ENCODE measurements around the gene MPZL3.
"Not testable (repeated sequence)": the region's sequence is repeated elsewhere in the genome, so short reads cannot be mapped to it uniquely, and the experiment has no call there.

The MPZL3 gene

DNA sequence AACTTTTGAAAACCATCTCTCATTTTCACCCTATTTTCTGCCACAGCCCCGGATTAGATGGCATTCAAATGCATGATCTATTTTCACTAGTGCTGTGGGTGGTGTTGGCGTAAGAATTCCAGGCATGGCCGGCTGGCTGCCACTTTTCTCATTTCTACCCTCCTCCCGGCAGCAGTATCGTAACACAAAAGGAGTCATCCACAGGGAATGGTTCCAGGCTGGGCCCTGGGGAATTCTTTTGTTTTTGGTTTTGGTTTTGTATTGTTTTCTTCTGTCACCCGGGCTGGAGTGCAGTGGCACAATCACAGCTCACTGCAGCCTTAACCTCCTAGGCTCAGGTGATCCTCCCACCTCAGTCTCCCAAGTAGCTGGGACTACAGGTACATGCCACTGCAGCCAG is 41.2 kb downstream of the MPZL3 start:
- DNase-seq = no peak

DNA sequence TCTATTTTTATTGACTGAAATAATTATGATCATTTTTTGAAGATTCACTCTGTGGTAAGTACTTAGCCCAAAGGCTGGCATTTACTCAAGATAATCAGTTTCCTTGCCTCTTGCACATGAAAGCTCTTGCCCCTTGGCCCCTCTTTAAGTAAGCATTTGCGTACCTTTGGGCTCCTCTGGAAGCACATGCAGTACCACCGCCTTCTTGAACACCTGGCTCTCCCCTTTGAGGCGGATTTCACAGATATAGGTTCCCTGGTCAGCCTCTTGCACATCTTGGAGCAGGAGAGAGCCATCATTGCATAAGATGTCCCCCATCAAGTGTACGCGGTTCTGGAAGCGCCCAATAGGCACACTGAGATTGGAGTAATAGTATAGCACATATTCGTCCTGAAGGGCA is 41.8 kb downstream of the MPZL3 start:
- no peak for DNase-seq

DNA sequence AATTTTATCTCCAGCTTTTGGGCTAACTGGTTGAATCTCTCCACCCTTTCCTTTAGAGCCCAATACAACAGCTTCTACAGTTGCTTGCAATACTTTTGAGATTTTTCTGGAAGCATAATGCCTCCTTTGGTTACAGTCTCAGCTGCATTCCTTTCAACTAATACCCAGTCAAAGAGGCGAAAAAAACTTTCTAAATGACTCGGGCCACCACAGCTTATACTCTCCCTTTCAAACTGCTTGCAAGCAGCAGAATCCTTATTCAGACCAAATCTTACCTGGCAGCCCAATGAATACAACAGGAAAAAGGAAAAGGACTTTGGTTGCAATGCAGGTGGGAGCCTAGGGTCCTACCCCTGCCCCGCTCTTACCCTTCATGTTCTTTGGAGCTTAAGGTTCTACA is 43.1 kb downstream of the MPZL3 start:
- no peak for DNase-seq

DNA sequence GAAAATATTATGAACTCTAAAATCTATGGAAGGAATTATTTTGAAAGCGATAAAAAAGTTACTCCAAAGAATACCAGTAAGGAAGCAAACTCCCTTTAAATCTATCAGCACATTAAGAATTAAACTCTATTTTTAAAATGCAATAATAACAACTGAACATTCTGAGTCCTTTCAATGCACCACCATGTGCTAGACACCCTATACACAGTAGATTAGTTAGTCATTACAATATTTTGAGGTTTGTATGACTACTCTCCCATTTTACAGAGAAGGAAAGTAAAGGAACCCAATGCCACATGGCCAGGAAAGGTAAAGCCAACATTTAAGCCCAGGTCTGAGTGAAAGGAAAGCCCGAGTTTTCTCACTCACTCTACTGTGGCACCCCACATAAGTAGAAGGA is 45.1 kb downstream of the MPZL3 start:
- no peak for DNase-seq

DNA sequence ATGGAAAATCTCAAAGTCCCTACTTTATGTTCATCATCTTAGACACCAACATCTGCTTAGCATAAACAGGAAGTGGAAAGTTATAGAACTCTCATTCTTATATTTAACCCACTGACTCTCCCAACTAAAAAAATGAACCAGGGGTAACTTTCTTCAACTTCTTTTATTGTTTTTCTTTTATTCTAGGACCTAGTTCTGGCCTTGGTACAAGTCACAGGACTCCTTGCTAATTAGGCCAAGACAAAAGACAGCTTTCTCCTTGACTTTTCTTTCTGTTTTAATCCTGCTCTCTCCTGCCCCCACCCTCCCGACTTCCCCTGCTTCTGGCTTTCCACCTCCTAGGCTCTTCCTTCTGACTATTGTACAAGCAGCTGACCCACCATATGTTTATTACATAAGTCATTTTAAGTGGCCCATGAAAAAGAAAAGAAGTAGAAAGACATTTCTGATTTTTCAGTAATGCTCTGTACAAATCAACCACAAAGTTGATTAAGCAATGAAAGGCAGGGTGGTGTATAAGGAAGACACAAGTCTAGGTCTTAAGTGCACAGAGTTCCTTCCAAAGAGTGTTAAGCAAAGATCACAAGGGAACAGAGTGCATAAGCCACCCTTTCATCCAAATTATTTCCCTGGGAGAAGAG is 45.7 kb downstream of the MPZL3 start:
- DNase-seq = no peak

DNA sequence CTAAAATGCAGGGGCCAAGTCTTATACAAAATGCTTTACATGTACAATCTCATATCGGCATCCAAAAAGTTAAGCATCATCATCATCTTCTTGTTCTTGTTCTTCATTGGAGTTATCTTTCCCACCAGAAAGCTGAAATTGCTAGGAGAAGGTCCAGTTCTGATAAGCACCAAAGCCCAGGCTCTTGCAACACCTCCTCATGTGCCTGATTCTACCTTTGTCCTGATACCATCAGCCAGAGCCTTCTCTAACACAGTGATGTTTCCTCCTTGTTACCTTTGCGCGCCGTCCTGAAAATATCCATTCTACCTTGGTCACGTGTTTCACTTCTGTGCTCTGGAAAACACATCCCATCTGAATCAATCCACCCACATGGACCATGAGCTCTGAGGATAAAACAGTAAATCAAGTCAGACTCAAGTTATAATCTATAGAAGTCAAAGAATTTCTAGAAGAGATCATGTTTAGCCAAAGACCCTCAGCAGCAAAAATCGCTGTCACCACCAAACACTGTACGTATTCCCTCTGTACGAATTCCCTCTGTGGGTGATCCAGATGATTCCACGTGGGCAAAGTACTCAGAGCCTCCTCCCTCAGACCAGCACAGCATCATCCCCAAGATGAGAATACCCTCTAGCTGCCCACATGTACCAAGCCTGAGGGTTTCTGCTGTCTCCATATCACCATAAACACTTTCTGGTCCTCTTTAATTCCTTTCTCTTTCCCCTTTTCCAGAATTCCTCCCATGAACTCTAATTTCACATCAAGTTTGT is 46.4 kb downstream of the MPZL3 start:
- no peak for DNase-seq

DNA sequence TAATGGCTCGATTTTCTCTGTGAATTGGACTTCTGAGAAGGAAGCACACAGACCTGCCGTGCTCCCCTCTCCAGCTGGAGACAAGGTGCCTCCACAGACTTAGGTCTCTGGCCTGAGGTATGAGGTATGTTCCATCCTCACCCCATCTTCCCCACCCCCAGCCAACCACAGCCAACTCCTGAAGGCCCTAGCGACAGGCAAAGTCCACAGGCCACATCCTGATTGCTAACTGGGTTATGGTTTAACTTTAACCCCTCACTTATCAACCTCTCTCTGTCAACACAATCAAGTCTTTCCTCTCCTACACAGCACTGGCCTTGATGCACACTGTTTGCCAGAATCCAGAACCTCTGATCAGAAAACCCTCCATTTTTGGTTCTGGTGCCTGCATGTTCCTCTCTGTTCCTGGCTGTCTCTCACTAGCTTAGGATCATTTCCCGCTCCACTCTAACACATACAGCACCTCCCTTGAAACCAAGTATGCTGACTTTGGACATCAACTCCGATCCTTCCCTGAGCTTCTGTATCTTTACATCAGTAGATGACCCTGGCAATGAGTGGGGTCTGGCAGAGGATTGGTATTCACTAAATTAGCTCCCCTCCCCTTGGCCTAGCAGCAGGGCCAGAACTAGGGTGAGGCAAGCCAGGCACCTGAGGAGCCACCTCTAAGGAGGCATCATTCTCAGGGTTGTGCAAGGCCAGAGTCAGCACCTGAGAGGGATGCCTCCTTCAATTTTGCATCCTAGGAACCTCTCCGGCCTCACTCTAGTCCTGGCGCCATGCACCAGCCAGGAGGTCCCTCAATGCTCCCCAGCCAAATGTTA is 49.4 kb downstream of the MPZL3 start:
- no peak for DNase-seq

DNA sequence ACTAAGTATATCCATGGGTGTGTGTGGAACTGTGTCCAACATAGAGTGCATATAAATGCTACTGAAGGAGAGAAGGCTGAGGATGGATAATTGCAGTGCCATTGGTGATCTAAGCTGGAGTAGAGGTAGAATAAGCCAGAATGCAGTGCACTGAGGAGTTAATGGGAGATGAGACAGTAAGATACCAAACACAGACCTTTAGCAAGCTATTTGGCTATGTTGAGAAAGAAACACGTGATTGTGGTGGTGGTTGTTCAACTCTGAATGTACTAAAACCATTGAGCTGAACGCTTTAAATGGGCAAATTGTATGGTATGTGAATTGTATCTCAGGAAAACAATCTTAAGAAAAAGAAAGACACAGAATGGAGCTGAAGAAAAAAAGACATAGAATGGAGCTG is 50.2 kb downstream of the MPZL3 start:
- no peak for DNase-seq

DNA sequence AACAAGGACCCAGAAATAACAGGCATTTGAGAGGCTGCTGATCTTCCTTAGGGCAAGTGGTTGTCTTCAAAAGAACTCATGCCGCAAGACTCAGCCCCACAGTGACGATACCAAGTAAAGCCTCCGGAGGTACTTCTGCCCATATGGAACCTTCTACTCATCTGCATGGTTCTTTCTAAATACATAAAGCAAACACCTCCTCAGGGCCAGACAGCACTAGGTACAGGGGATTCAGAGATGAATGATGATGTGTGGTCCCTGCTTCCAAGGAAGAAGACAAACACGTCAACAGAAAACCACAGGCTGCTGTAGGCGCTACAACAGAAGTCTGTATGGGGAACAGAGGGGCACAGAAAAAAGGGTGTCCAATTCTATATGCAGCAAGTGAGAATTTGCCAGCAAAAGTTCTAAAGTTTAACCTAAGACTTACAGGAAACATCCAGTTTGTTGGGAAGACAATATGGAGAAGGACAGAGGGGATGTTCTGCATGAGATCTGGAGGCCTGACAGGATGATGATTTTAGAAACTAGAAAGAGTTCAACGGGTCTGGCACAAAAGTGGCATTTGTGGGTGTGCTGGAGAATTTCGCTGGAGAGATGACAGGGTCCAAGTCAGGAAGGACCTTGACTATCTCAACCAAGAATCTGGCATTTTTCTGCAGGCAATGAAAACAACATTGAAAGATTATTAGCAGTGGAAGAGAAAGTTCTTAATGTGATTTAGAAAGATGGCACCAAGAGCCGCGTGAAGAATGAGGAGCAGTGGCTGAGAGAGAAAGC is 51.1 kb downstream of the MPZL3 start:
- no peak for DNase-seq

DNA sequence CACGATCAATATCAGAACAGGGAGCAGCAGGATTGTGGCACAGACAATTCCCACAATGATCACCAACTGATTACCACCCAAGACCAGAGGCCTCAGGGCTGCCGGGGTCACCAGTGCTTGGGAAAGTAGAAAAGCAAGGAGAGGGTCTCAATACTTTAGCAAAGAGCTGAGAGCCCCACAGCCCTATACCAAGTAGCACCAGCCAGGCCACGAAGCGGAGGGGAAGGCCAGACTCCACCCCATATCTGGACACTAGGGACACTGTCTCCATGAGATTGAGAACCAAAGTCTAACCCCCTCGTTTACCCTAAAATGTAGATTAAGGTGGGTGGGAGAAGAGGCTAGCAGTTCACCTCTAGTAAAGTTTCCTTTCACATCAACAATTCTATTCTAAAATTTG is 51.7 kb downstream of the MPZL3 start:
- DNase-seq = no peak

DNA sequence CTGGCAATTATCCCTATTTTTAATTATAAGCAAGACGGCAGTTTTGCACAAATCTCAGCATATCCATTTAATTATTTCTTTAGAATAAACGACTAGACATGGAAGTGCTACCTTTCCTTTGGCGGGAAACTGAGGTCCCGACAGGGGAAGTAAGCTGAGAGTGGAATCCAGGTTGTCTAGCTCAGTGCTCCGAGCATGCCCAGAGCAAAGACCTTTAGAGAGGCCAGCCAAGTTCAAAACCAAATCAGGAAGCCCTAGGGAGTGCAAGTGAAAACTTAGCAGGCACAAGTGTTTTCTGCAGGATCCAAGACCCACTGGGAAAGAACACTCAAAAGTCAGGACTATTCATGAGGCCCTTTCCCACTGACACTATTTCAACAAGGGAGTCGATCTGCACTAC is 53.0 kb downstream of the MPZL3 start:
- no peak for DNase-seq

DNA sequence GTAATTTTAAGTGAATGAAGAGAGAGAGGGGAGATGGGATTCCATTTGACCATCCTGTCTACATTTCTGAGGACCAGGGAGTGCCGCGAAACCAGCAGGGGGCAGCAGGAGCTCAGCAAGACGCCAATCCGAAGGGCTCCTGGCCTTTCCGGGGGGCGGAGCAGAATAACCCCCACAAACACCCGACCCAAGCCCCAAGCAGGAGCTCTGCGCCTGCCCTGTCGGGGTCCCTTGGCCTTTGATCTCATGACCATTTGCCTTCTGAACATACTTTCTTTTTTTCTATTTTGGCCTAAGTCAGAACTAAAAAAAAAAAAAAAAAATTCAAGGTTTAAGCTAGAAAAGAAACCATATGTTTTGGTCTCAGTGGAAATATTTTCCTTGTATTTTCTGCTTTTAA is 53.8 kb downstream of the MPZL3 start:
- DNase-seq = peak; percentile 69 to 77

DNA sequence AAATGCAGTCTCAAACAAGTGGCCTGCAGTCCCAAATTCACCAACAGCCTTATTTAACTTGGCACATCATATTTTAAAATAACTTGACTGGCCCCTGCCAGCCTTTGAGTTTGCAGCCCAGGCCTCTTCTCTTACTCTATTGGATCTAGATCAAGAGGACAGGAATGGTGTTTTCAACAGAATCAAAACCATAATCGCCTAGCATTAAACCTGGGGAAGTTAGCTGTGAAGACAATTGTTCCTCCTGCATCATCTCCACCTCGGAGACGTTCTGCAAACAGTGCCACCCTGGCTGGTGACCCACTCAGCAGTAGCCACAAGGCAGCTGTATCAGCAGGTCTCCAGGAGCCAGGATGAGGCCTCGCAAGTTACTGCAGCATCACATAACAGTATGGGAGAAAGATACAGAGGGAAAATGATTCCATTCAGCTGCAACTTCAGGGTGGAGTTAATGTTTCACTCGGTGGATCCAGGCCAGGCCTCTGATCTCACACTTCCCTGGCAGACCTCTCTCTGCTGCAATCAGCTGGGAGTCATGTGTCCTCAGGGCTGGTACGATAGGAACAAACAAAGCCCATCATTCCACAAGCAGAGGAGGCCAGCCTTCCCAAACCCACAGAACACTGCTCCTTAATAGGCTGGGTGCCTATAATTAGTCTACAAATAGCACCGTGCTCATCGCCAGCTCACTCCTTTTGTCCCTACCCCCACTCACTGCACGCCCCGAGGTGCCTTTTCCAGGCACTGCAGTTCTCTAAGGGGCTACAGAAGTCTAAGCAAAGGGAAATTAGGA is 57.1 kb downstream of the MPZL3 start:
- peak; percentile 60 to 73 for DNase-seq

DNA sequence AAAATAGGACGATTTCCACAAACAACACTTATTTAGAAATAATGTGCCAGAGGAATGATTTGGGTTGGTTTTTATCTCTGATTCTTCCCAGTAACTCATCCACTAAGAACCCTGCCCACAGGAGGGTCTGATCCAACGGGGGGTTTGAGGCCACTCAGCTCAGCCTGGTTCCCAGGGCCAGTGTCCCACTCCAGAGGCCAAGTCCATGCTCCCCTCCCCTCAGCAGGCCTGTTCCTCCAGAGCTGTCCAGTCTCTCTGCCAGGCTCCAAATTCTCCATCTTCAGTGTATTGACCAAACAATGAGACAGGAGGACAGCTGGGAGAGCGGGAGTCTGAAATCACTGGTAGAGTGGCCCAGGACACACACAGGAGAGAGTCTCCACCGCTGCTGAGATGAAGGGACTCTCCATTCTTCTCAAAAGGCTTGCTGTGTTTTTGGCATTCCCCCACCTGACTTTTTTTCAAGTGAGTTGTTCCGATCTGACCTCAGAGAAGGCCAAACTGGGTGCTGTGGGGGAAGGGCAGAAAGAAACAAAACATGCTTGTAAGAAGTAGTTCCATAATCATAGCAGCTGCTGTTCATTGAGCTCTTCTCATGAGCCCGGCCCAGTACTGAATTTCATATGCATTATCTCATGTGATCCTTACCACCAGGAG is 58.1 kb downstream of the MPZL3 start:
- no peak for DNase-seq

DNA sequence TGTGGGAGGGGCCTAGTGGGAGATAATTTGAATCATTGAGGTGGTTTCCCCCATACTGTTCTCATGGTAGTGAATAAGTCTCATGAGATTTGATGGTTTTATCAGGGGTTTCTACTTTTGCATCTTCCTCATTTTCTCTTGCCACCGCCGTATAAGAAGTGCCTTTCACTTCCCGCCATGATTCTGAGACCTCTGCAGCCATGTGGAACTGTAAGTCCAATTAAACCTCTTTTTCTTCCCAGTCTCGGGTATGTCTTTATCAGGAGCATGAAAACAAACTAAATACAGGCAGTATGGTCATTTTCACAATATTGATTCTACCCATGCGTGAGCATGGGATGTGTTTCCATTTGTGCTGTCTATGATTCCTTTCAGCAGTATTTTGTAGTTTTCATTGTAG is 59.3 kb downstream of the MPZL3 start:
- DNase-seq = not testable (repeated sequence)

DNA sequence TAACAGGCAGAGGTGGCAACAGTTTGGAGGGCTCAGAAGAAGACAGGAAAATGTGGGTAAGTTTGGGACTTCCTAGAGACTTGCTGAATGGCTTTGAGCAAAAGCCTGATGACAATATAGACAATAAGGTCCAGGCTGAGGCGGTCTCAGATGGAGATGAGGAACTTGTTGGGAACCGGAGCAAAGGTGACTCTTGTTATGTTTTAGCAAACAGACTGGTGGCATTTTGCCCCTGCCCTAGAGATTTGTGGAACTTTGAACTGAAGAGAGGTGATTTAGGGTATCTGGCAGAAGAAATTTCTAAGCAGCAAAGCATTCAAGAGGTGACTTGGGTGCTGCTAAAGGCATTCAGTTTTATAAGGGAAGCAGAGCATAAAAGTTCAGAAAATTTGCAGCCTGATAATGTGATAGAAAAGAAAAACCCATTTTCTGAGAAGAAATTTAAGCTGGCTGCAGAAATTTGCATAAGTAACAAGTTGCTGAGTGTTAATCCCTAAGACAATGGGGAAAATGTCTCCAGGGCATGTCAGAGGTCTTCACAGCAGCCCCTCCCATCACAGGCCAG is 61.1 kb downstream of the MPZL3 start:
- DNase-seq = not testable (repeated sequence)

DNA sequence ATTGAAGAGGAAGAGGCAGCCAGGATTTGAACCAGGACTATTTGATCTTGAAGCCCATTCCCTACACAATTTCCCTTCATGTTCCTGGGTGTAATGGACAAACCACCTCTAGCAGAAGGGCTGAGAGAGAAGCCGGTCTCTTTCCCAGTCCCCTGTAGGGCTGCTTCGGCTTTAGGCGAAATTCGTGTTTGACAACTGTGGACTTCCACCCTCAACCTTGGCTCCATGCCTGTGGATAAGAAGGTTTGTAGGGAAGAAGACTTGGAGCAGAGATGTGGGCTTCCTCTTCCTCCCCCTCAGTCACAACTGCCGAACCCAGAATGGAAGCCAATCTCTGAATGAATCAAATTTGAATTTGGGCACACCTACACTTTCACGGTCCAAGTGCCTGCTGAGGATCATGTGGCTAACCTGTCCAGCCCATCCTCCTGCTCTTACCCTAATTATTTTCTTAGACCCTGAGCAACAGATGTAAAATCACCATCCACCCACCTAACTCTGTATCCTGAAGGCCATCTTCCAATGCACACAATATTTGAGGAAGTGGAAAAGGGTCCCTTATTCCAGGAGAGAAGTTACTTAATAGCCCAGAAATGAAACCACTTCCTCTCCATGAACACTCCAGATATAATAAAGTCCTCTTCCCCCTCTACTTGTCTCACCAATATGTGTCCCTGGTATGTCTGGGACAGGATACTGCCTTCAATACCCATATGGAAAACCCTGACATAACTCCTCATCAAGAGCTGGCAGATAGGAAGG is 65.6 kb downstream of the MPZL3 start:
- no peak for DNase-seq

DNA sequence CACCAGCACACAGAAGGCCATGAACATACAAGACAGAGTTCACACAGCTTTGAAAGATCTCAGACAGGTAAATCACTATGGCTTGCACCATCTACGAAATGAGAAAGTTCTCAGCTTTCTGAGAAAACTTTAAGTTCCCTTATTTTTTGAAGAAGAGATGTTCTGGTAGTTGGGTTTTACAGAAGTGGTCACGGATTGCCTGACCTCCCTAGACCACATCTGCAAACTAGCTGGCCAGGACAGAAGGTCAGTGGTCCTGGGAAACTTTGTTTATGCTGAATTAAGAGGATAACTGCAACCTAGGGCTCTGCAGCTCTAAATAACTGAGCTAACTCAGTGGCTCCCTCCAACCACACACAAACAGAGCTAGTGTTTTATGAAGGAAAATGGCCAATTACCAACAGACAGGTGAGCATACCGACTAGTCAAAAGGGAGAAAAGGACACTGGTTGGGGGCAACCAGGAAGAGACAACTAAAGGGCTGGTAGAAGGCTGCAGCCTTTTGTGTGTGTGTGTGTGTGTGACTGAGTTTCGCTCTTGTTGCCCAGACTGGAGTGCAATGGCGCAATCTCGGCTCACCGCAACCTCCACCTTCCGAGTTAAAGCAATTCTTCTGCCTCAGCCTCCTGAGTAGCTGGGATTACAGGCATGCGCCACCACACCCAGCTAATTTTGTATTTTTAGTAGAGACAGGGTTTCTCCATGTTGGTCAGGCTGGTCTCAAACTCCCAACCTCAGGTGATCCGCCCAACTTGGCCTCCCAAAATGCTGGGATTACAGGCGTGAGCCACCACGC is 67.2 kb downstream of the MPZL3 start:
- DNase-seq = no peak

DNA sequence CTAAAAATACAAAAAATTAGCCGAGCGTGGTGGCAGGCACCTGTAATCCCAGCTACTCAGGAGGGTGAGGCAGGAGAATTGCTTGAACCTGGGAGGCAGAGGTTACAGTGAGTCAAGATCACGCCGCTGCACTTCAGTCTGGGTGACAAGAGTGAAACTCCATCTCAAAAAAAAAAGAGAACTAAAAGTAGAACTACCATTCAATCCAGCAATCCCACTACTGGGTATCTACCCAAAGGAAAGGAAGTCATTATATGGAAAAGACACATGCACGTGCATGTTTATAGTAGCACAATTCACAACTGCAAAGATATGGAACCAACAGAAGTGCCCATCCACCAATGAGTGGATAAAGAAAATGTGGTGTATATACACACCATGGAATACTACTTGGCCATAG is 68.5 kb downstream of the MPZL3 start:
- DNase-seq = not testable (repeated sequence)

DNA sequence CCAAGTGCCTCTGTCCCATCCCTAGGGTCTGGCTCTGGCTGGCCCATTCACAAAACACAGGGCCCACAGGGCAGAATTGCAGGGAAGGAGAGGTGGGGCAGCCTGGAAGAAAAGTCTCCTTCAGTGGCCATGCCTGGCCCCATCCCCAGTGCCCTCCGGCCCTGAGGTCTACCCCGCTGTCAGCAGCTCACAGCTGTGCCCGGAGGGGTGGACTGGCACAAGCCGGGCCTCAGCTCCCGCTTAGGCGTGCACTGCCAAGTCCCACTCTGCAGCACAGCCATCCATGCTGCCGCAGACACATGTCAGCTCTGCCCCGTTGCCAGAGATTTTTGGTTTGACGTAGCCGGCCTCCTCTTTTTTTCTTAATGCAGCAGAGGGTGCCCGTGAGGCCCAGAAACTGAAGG is 71.9 kb downstream of the MPZL3 start:
- DNase-seq = no peak
